Measurements from ENCODE around the gene LZTS3.

DNA sequence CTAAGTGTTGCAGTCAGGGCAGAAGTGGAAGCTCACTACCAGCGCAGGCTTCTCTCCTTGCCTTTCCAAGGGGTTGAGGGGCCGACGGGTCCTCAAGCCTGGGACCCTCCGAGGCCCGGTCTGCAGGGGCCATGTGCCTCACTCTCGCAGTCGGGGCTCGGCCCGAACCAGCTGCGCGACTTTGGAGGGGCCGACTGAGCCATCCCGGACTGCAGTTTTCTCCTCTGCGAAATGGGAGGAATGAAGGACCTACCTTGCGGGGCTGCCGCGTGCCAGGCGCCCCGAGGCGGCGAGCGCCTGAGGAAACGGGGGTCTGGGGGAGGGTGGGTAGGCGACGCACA, 5.6 kb downstream of the LZTS3 start:
- no peak for TF ChIP-seq CTCF (IDR thresholded peaks at IDR 0.05)
- no peak for TF ChIP-seq POLR2AphosphoS5 (IDR thresholded peaks at IDR 0.05)
- TF ChIP-seq POLR2A (IDR thresholded peaks at IDR 0.05), result no peak
- TF ChIP-seq EP300 (IDR thresholded peaks at IDR 0.05; ENCODE audit: low read depth), result no peak
